Esophagus squamous epithelium (tissue), 4 donors: ENCODE measurements around the gene APOL3.

ENCODE experiments used
- CTCF ChIP-seq, 6 experiments: fragments of 450-650 bp in 4 of 6; fragments of 200-600 bp in 2 of 6; sonication (generic) in 2 of 6; IDR thresholded peaks; one replicate each; pipeline ENCODE4 v1.5.1; 2016 to 2019; ENCODE audit warnings: antibody characterized with exemption in 6 of 6, mild to moderate bottlenecking in 4 of 6, moderate library complexity in 4 of 6
- POLR2A ChIP-seq, 4 donors: fragments of 450-650 bp; IDR thresholded peaks; one replicate each; pipeline ENCODE4 v1.6.1; 2017; ENCODE audit warnings: antibody characterized with exemption in 4 of 4, mild to moderate bottlenecking in 4 of 4, moderate library complexity in 3 of 4

- TF ChIP-seq POLR2A (IDR thresholded peaks at IDR 0.05) (no peak), CTCF (IDR thresholded peaks at IDR 0.05) (no peak)
These were observed 30.8 kb downstream of the APOL3 start for GRCh38 chr22:36129486-36130388.
